Breast epithelium (tissue), 3 donors: ENCODE data around the gene COL9A1.

ENCODE experiments used
- CTCF ChIP-seq, 3 donors: fragments of 450-650 bp; IDR thresholded peaks; one replicate each; pipeline ENCODE4 v1.5.1; 2016 to 2017; ENCODE audit warnings: antibody characterized with exemption in 3 of 3, mild to moderate bottlenecking in 3 of 3, moderate library complexity in 3 of 3
- POLR2A ChIP-seq: fragments of 450-650 bp; IDR thresholded peaks from one replicate; pipeline ENCODE4 v1.6.1; 2016; ENCODE audit warnings: antibody characterized with exemption, mild to moderate bottlenecking, moderate library complexity

DNA sequence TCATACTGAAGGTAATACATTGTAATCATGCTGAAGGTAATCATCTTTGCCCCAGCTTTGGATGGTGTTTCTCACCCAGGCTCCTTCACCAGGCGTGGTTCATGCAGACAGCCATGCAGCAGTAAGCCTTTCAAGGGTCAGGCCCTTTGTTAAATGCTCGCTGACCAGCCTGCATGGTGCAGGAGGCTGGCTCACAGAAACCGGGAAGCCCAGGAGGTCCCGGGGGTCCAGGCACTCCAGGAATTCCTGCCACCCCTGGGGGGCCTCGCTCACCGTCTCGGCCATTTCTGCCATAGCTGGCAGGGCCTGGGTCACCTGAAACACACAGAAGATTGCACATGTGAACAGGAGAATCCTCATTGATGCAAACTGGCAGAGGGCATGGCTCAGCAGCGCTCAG lies 86.1 kb downstream of the COL9A1 start:
- TF ChIP-seq POLR2A (no peak), CTCF (IDR thresholded peaks at IDR 0.05) (no peak)
